GM21825 (cell line): ENCODE measurements around the gene ANKS1A.

ENCODE experiments used
- ATAC-seq: cut with Tn5 transposase; IDR thresholded peaks from one replicate; pipeline ENCODE4 v1.9.1; 2021; ENCODE audit warnings: mild to moderate bottlenecking, moderate library complexity; ENCODE audit not compliant: unreplicated experiment

ANKS1A gene

DNA sequence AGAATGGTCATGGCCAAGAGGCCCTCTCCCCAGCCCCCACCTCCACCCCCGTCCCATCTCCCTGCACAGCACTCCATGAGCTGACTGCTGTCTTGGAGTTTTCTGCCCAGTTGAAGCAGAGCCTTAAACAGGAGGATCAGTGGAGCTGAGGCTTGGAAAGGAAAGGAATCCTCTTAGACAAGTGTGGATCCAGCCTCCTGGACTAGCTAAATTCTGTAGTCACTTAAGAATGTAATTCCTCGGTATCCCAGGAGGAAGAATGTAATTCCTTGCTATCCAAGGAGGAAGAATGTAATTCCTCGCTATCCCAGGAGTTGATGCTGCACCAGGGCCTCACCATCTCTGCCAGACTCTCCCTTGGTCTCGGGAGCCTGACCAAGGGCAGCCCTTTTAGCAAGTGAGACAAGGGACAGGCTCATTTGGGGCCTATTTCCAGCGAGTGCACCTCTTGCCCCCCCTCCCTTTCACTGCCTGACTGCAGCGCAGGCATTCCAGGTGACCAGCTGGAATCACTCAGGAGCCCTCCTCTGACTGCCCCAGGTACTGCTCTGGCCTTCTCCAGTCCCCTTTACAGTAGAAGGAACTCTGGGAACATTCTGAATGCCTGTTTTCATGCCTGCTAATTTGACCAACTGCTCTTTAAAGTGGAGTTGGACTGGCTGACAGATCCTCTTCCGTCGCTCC lies 175.8 kb downstream of the ANKS1A start:
- ATAC-seq, result no peak

GRCh38 chr6:35065441-35065800 lies 176.4 kb downstream of the ANKS1A start:
- ATAC-seq, result no peak

DNA sequence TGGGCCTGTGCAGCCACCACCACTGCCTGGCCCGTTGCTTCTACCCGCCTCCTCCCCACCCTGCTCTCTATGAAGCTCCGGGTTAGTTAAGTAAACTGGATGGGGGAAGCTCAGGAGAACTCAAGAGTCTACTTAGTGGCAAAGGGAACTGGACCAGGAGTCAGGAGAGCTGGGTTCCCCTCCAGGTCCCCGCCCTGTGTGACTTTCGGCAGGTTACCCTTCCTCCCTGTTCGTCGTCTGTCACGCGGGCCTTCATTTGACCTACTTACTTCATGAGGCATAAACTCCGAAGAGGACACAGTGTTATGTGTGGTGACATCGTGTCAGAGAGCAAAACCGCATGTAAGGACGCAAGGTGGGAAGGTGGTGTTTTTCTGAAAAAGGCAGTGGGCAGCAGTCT lies 176.8 kb downstream of the ANKS1A start:
- no peak for ATAC-seq

GRCh38 chr6:35067234-35067633 lies 178.2 kb downstream of the ANKS1A start:
- no peak for ATAC-seq

- ATAC-seq, result no peak
Observed at GRCh38 chr6:35068206-35068605, 179.2 kb downstream of the ANKS1A start.

GRCh38 chr6:35068644-35069043 lies 179.6 kb downstream of the ANKS1A start:
- ATAC-seq, result no peak

DNA sequence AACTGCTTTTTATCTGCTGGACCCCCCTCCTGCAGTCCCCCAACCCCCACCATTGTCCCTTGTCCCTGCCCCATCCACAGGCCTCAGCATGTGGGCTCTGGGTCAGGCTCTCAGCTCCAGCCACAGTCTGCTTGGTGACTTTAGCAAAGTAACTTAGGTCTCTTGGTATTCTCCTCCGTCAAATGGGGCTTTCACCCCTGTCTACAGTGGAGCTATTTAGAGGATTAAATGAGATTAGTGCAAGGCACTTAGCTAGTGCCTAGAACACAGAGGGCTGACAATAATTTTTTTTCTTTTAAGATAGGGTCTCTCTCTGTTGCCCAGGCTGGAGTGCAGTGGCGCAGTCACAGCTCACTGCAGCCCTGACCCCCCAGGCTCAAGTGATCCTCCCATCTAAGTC lies 180.2 kb downstream of the ANKS1A start:
- ATAC-seq, result no peak

GRCh38 chr6:35070111-35070510 lies 181.1 kb downstream of the ANKS1A start:
- ATAC-seq, result no peak

GRCh38 chr6:35071347-35071994 lies 182.4 kb downstream of the ANKS1A start:
- ATAC-seq, result no peak

DNA sequence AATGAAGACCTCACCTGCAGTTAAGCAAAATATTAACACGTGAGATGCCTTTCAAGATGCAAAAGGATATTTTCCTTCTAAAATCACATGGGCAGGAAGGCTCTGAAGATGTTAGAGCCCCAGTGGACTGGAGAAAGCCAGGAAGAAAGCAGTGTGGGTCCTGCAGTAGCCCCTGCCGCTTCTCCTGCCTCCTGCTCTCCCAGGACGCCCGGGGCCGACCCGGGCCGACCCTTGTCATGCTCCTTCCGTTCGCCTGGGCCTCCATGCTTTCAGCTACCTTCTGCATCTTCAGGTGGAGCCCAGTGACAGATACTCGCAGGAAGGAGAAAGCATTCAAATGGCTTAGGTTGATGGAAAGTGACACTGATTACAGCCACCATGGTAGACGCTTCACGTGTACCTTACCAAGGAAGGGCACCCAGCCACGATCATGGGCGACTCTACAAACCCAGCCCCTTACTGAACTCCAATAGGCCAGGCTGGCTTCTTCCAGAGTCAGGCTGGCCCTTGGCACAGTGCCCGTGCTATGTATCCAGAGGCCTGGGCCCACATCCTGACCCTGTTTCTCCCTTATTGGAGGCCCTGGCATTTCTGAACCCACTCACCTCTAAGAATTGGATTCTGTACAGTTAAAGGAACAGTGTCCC lies 183.1 kb downstream of the ANKS1A start:
- ATAC-seq, result no peak

- ATAC-seq, result no peak
Observed at GRCh38 chr6:35072698-35073055, 183.6 kb downstream of the ANKS1A start.

GRCh38 chr6:35073211-35073610 lies 184.2 kb downstream of the ANKS1A start:
- no peak for ATAC-seq

- ATAC-seq, result no peak
Observed at GRCh38 chr6:35073766-35074471, 184.9 kb downstream of the ANKS1A start.

GRCh38 chr6:35076997-35077712 lies 188.1 kb downstream of the ANKS1A start:
- ATAC-seq, result no peak

- no peak for ATAC-seq
Observed at GRCh38 chr6:35077713-35078105, 188.7 kb downstream of the ANKS1A start.

DNA sequence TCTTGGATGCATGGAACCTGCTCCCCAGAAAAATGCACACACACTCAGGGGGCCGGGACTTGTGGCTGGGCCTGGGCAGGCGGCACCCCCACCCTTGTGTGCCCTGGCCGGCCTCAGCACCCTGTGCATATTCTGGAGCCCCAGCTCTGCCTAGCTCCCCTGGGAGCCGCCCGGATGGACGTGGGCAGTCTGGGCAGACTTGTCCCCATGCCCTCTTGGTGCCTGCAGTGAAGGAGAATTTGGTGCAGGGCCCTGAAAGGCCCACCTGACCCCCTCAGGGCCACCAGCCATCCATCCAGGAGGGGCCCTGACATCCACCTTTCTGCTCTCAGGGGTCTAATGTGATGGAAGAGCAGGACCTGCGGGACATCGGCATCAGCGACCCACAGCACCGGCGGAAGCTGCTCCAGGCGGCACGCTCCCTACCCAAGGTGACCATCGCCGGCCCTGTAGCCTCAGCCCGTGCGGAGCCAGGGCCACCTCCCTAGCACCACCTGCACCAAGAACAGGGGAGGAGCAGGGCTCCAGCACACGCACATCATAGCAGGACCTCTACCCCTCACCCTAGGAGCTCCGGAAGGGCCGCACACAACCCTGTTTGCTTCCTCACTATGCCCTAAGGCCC lies 189.3 kb downstream of the ANKS1A start:
- ATAC-seq, result no peak

- ATAC-seq, result no peak
Observed at GRCh38 chr6:35078896-35079295, 189.8 kb downstream of the ANKS1A start.

DNA sequence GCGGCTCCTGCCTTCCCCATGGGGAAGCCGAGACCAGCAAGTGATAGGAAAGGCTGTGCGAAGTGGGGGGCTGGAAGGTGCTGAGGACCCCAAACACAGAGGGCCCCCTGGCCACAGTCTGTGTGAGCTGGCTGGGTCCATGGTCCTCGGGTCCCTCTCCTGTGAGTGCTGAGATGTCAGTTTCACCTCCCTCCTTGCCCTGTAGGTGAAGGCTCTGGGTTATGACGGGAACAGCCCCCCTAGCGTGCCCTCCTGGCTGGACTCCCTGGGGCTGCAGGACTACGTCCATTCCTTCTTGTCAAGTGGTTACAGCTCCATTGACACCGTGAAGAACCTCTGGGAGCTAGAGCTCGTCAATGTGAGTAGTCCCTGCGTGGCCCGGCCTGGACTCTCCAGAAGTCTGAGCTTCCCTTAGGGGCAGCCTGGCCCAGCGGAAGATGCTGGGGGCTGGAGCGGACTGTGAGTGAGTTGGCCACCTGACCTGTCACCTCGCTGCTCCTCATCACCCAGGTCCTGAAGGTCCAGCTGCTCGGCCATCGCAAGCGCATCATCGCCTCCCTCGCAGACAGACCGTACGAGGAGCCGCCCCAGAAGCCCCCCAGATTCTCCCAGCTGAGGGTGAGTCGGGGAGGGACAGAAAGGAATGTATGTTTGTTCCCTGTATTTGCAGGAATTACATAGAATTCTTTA lies 190.4 kb downstream of the ANKS1A start:
- ATAC-seq, result no peak

DNA sequence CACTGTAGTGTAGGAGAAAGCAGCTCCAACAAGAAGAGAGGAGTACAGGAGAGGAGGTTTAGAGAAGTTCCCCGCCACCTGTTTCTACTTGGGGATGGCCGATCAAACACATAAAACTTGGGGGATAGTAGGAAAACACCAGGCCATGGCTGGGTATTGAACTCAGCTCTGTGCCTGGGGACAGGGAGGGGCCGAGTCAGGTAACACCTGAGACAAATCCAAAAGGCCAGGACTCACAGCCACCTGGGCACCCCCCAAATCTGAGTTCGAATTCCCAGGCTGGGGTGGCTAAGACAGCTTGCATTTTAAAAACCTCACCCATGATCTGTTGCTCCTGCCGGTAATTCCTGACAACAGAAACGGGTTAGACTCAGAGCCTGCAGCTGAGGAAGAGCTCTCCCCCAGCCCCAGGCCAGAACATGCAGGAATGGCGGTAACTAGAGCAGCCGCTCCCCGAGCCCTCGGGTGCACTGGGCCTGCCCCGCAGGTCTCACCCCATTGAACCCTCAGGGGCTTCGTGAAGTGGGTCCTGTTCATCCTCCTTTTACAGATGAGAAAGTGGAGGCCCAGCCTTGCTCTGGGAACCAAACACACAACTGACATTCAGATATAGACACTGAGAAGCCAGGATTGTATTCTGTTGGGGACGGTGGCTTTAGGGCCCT lies 191.1 kb downstream of the ANKS1A start:
- ATAC-seq, result no peak
